H1 (cell line): Measurements from ENCODE around the gene PRCD. TPM values are rescaled to one million over a fixed set of nuclear protein-coding genes. Genes with fewer than 3 reads are reported as not detected.

Experiments used
- CTCF ChIA-PET: fragments of 300-600 bp; sonication (Branson Sonifier 250); formaldehyde crosslinking; loops from one replicate; lab custom pipeline; 2021; ENCODE audit not compliant: partially characterized antibody; lab: Charles Lee
- POLR2A ChIA-PET: fragments of 300-600 bp; sonication (Branson Sonifier 250); formaldehyde crosslinking; loops from one replicate; lab custom pipeline; 2021; ENCODE audit warnings: inconsistent platforms; ENCODE audit not compliant: partially characterized antibody; lab: Charles Lee
- DNase-seq, 2 experiments: peaks; one replicate each; pipeline versions ENCODE4 v3.0.0 to v3.0.0-alpha.2; 2010 to 2022; ENCODE audit warnings: low spot score in 2 of 2, low read depth in 1 of 2, mixed read lengths in 1 of 2
- FAIRE-seq: peaks from 2 replicates; lab custom pipeline; 2011; peaks lifted over from hg19 to GRCh38; lab: Jason Lieb, UNC
- H2AFZ ChIP-seq: 2 replicates; pipeline ENCODE4 v1.8.1; 2012; ENCODE audit warnings: low read length, inconsistent platforms
- H2AK5ac ChIP-seq: 2 replicates; pipeline ENCODE4 v1.6.1; 2013; ENCODE audit warnings: low read depth, low read length
- H2BK120ac ChIP-seq: replicated peaks from 2 replicates; pipeline ENCODE3; 2013; ENCODE audit warnings: low read depth, low read length, inconsistent platforms
- H2BK12ac ChIP-seq: 2 replicates; pipeline ENCODE4 v1.6.1; 2013; ENCODE audit warnings: low read depth, low read length
- H2BK15ac ChIP-seq: 2 replicates; pipeline ENCODE4 v1.6.1; 2013; ENCODE audit warnings: low read length
- H2BK20ac ChIP-seq: 2 replicates; pipeline ENCODE4 v1.6.1; 2013; ENCODE audit warnings: low read length
- H2BK5ac ChIP-seq: 2 replicates; pipeline ENCODE4 v1.6.1; 2013; ENCODE audit warnings: low read depth, low read length
- H3K14ac ChIP-seq: 2 replicates; pipeline ENCODE4 v1.6.1; 2013; ENCODE audit warnings: inconsistent platforms; ENCODE audit not compliant: insufficient read length
- H3K18ac ChIP-seq: 2 replicates; pipeline ENCODE4 v1.6.1; 2013; ENCODE audit warnings: low read length; ENCODE audit errors: extremely low read depth
- H3K23ac ChIP-seq: 2 replicates; pipeline ENCODE4 v1.6.1; 2013; ENCODE audit warnings: inconsistent platforms; ENCODE audit not compliant: insufficient read length
- H3K23me2 ChIP-seq: 2 replicates; pipeline ENCODE4 v1.6.1; 2013; ENCODE audit warnings: low read depth, low read length
- H3K27ac ChIP-seq: 2 replicates; pipeline ENCODE4 v1.6.1; 2011; ENCODE audit warnings: low read depth, low read length, inconsistent platforms
- H3K27me3 ChIP-seq, 4 experiments: replicated peaks in 1 of 4; 1 replicate in 1 of 4; 2 replicates in 3 of 4; pipeline versions ENCODE4 v1.6.1 to v1.8.1; 2011 to 2013; ENCODE audit warnings: low read length in 3 of 4, mild to moderate bottlenecking in 3 of 4, inconsistent platforms in 2 of 4, mixed read lengths in 2 of 4, moderate library complexity in 1 of 4; ENCODE audit not compliant: control insufficient read depth in 3 of 4, insufficient read depth in 3 of 4; ENCODE audit errors: extremely low read depth in 1 of 4
- H3K36me3 ChIP-seq, 4 experiments: 2 replicates each; pipeline versions ENCODE4 v1.6.1 to v1.8.1; 2011 to 2013; ENCODE audit warnings: mild to moderate bottlenecking in 4 of 4, low read length in 3 of 4, moderate library complexity in 2 of 4, control low read depth in 1 of 4, inconsistent platforms in 1 of 4; ENCODE audit not compliant: insufficient read depth in 4 of 4, control insufficient read depth in 2 of 4
- H3K4ac ChIP-seq: replicated peaks from 2 replicates; pipeline ENCODE3; 2013; ENCODE audit warnings: low read length, low read depth, mixed read lengths, inconsistent platforms; ENCODE audit not compliant: insufficient read length
- H3K4me1 ChIP-seq, 4 experiments: replicated peaks in 1 of 4; 1 replicate in 1 of 4; 2 replicates in 3 of 4; pipeline versions ENCODE4 v1.6.1 to v1.8.1; 2011 to 2013; ENCODE audit warnings: low read length in 3 of 4, inconsistent platforms in 2 of 4, mixed read lengths in 1 of 4; ENCODE audit not compliant: insufficient read depth in 4 of 4, control insufficient read depth in 3 of 4
- H3K4me2 ChIP-seq, 2 experiments: 2 replicates each; pipeline versions ENCODE4 v1.6.1 to v1.8.1; 2011 to 2013; ENCODE audit warnings: low read depth in 2 of 2, low read length in 2 of 2, control low read depth in 1 of 2, inconsistent platforms in 1 of 2, mild to moderate bottlenecking in 1 of 2; ENCODE audit not compliant: insufficient read depth in 1 of 2
- H3K4me3 ChIP-seq, 4 experiments: fragments of 200-600, 300-600 bp in 1 of 4; sonication (generic), shearing (Covaris generic), sonication (Bioruptor Twin) in 1 of 4; 2 replicates each; pipeline versions ENCODE4 v1.5.1 to v1.8.1; 2011 to 2016; ENCODE audit warnings: low read length in 4 of 4, low read depth in 3 of 4, control low read depth in 2 of 4, inconsistent platforms in 2 of 4, mild to moderate bottlenecking in 2 of 4, mixed read lengths in 1 of 4, moderate library complexity in 1 of 4; ENCODE audit not compliant: insufficient read depth in 2 of 4; ENCODE audit errors: extremely low read depth in 1 of 4
- H3K56ac ChIP-seq: replicated peaks from 2 replicates; pipeline ENCODE3; 2013; ENCODE audit warnings: low read depth, mild to moderate bottlenecking, mixed read lengths, low read length, inconsistent platforms; ENCODE audit not compliant: insufficient read length
- H3K79me1 ChIP-seq: 2 replicates; pipeline ENCODE4 v1.6.1; 2013; ENCODE audit warnings: low read depth, low read length, control low read depth
- H3K79me2 ChIP-seq, 2 experiments: 2 replicates each; pipeline versions ENCODE4 v1.6.1 to v1.8.1; 2012 to 2013; ENCODE audit warnings: low read length in 2 of 2, mild to moderate bottlenecking in 2 of 2, inconsistent platforms in 1 of 2; ENCODE audit not compliant: insufficient read depth in 2 of 2, control insufficient read depth in 1 of 2
- H3K9ac ChIP-seq, 4 experiments: replicated peaks in 1 of 4; 1 replicate in 1 of 4; 2 replicates in 3 of 4; pipeline versions ENCODE4 v1.6.1 to v1.8.1; 2011 to 2013; ENCODE audit warnings: low read depth in 3 of 4, low read length in 3 of 4, control low read depth in 2 of 4, mild to moderate bottlenecking in 2 of 4, moderate library complexity in 2 of 4, inconsistent platforms in 1 of 4; ENCODE audit errors: extremely low read depth in 1 of 4
- H3K9me3 ChIP-seq, 2 experiments: 2 replicates each; pipeline versions ENCODE4 v1.6.1 to v1.8.1; 2012 to 2013; ENCODE audit warnings: mild to moderate bottlenecking in 2 of 2, moderate library complexity in 2 of 2, control low read depth in 1 of 2, inconsistent platforms in 1 of 2, low read depth in 1 of 2, low read length in 1 of 2, mixed read lengths in 1 of 2; ENCODE audit not compliant: insufficient read depth in 2 of 2
- H4K20me1 ChIP-seq, 2 experiments: replicated peaks in 1 of 2; 2 replicates each; pipeline versions ENCODE3 to v1.8.1; 2011 to 2013; ENCODE audit warnings: inconsistent platforms in 2 of 2, low read length in 2 of 2, mild to moderate bottlenecking in 1 of 2; ENCODE audit not compliant: insufficient read depth in 2 of 2, control insufficient read depth in 1 of 2
- H4K5ac ChIP-seq: 2 replicates; pipeline ENCODE4 v1.6.1; 2013; ENCODE audit warnings: low read length, low read depth, mixed read lengths, inconsistent platforms; ENCODE audit not compliant: insufficient read length
- H4K8ac ChIP-seq: 2 replicates; pipeline ENCODE4 v1.8.0; 2013; ENCODE audit warnings: mild to moderate bottlenecking, moderate library complexity, low read length, inconsistent platforms; ENCODE audit not compliant: insufficient read depth; ENCODE audit errors: extremely low read depth
- H4K91ac ChIP-seq: replicated peaks from 2 replicates; pipeline ENCODE3; 2013; ENCODE audit warnings: low read length, mixed read lengths, inconsistent platforms; ENCODE audit not compliant: insufficient read length
- BCL11A ChIP-seq, 2 experiments: IDR thresholded peaks; one replicate each; pipeline ENCODE4 v1.6.1; 2011; ENCODE audit warnings: low read depth in 2 of 2, low read length in 2 of 2, mild to moderate bottlenecking in 2 of 2
- CBX5 ChIP-seq: fragments of 300-800, 300-1000 bp; sonication (generic); IDR thresholded peaks from 2 replicates; pipeline ENCODE4 v1.7.1; 2016; ENCODE audit warnings: antibody characterized with exemption, low read length, low read depth
- CEBPB ChIP-seq: IDR thresholded peaks from 2 replicates; pipeline ENCODE4 v1.6.1; 2012; ENCODE audit warnings: low read depth, low read length
- CREB1 ChIP-seq: IDR thresholded peaks from 2 replicates; pipeline ENCODE4 v1.6.1; 2012; ENCODE audit warnings: inconsistent platforms
- GABPA ChIP-seq: IDR thresholded peaks from 2 replicates; pipeline ENCODE4 v1.6.1; 2011; ENCODE audit warnings: mild to moderate bottlenecking, low read length, moderate library complexity, borderline replicate concordance; ENCODE audit not compliant: insufficient read depth
- POU5F1 ChIP-seq: IDR thresholded peaks from 2 replicates; pipeline ENCODE4 v1.6.1; 2011; ENCODE audit warnings: low read depth, mild to moderate bottlenecking, low read length, moderate library complexity
- RBBP5 ChIP-seq: IDR thresholded peaks from 2 replicates; pipeline ENCODE4 v1.7.1; 2012; ENCODE audit warnings: low read depth, mild to moderate bottlenecking, inconsistent platforms, low read length, moderate library complexity, borderline replicate concordance
- SIRT6 ChIP-seq: IDR thresholded peaks from one replicate; pipeline ENCODE4 v1.7.1; 2012; ENCODE audit warnings: low read length, inconsistent platforms
- SP1 ChIP-seq: IDR thresholded peaks from 2 replicates; pipeline ENCODE4 v1.6.1; 2011; ENCODE audit warnings: low read depth, low read length
- TAF1 ChIP-seq: IDR thresholded peaks from 2 replicates; pipeline ENCODE4 v1.6.1; 2011; ENCODE audit warnings: mild to moderate bottlenecking, low read depth, low read length
- ZNF274 ChIP-seq: IDR thresholded peaks from 2 replicates; pipeline ENCODE4 v1.7.0; 2012; ENCODE audit warnings: low read length, borderline replicate concordance; ENCODE audit errors: extremely low read depth
- WGBS, 2 experiments: shearing (Covaris generic) in 1 of 2; methylation state at CpG; one replicate each; pipeline versions ENCODE4 v1.1.6 to v1.1.7; 2013 to 2015; ENCODE audit warnings: low lambda C conversion rate in 2 of 2, mixed read lengths in 2 of 2, inconsistent platforms in 1 of 2, low coverage in 1 of 2, missing lambda C conversion rate in 1 of 2; ENCODE audit not compliant: insufficient replicate concordance in 2 of 2, insufficient coverage in 1 of 2, insufficient read length in 1 of 2; ENCODE audit errors: extremely low coverage in 1 of 2, missing lambda C conversion rate in 1 of 2; 5-methylcytosine and 5-hydroxymethylcytosine counted together
- polyA plus RNA-seq, 7 experiments: library from polyadenylated mRNA; depleted of rRNA in 3 of 7; stranded (reverse) in 5 of 7; unstranded in 2 of 7; fragments of >200 nt in 5 of 7; fragments of 200-250 nt in 2 of 7; gene quantifications; 1 replicate in 5 of 7; 2 replicates in 1 of 7; 4 replicates in 1 of 7; pipeline versions ENCODE4 v1.2.1 to v1.2.3, GENCODE V29; 2011 to 2013; ENCODE audit warnings: missing spikeins in 2 of 7, mixed read lengths in 2 of 7
- total RNA-seq: library from RNA; stranded (reverse); fragmentation: NEBNext Ultra II Directional; extraction: Animal tissue kit (Norgen Biotek cat#: 25700); gene quantifications from 2 replicates; pipeline ENCODE4 v1.2.1, GENCODE V29; 2021
- TF ChIP-seq, protein P1 (sequence below): IDR thresholded peaks from 2 replicates; pipeline ENCODE4 v1.6.1; 2011; ENCODE audit warnings: low read length, improper control_type of control experiment

Gene PRCD
- total and polyA plus RNA-seq, 2 of the 8 experiments (the other 6 are each of a cell fraction or from before 2014, with no cell fraction given), result 0.77 to 2.1 TPM

DNA sequence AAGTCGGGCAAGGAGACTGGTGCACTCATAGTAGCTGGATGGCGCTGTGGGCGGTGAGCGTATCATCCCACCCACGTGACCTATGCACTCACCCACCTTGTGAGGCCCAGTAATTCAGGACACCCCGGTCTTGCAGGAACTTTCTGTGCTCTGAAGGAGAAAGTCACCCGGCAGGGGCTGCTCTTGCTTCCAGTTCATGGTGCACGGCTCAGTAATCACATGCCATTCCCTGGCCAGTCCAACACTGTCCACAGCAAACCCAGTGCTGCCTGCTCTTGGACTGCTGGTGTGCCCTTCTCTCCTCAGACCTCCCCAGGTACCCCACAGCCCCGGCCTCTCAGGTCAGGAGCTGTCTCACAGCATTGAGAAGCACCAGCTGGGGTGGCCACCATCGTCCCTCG, 22.2 kb upstream of the PRCD start:
- no peak overlapping the region for H4K5ac ChIP-seq
- ChIA-PET CTCF (interaction anchor here (1.1 to 10.8 kb wide), 7 partner anchors 12 to 164 kb away, joined by 3 to 260 read pairs (median 4); partner anchors contain the start of genes CYGB, PRCD and RHBDF2), POLR2A (interaction anchor here (1.4 kb wide), 1 partner anchor 27 kb away, joined by 3 read pairs; no protein-coding TSS in a partner anchor)
- H3K4me1 ChIP-seq, result peaks cover 0 to 4% (median 0%) of the 10 kb centered on the region in 4 experiments; a peak in 3 of 7 replicates
- H2AK5ac ChIP-seq, result no peak overlapping the region
- H2BK15ac ChIP-seq, result no peak overlapping the region
- H3K14ac ChIP-seq, result no peak overlapping the region
- H3K9ac ChIP-seq, result no peak overlapping the region
- no peaks in the 10 kb centered on the region for H3K9me3 ChIP-seq
- no peak for DNase-seq
- no peak for TF ChIP-seq BCL11A (IDR thresholded peaks at IDR 0.05; ENCODE audit: low read depth in 2 of 2, low read length in 2 of 2)
- no peak for TF ChIP-seq POU5F1
- no peak for TF ChIP-seq CREB1
- TF ChIP-seq GABPA, result no peak
- TF ChIP-seq, protein P1, sequence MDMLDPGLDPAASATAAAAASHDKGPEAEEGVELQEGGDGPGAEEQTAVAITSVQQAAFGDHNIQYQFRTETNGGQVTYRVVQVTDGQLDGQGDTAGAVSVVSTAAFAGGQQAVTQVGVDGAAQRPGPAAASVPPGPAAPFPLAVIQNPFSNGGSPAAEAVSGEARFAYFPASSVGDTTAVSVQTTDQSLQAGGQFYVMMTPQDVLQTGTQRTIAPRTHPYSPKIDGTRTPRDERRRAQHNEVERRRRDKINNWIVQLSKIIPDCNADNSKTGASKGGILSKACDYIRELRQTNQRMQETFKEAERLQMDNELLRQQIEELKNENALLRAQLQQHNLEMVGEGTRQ, result no peak
- no peak for TF ChIP-seq CBX5
- TF ChIP-seq RBBP5, result no peak
- no peak for TF ChIP-seq SP1
- no peak for TF ChIP-seq TAF1
- TF ChIP-seq ZNF274, result no peak
- no peak for TF ChIP-seq SIRT6
- no peak for TF ChIP-seq CEBPB
- H3K23me2 ChIP-seq, result no peaks in the 10 kb centered on the region
- H2AFZ ChIP-seq, result no peak overlapping the region
- H3K56ac ChIP-seq, result no peak overlapping the region
- no peak overlapping the region for H3K27ac ChIP-seq
- no peak overlapping the region for H3K4me2 ChIP-seq
- no peak overlapping the region for H2BK120ac ChIP-seq
- no peak overlapping the region for H4K8ac ChIP-seq
- WGBS, 2 experiments, result 91% methylated on average over 10 of the region's 11 CpGs; no CpG with 5 or more reads in 1 of the 2 experiments
- H3K27me3 ChIP-seq, result no peaks in the 10 kb centered on the region; a peak in 1 of 7 replicates
- H4K91ac ChIP-seq, result no peak overlapping the region
- no peak overlapping the region for H3K4ac ChIP-seq
- no peak overlapping the region for H2BK12ac ChIP-seq
- H3K4me3 ChIP-seq, result no peak overlapping the region
- no peak for FAIRE-seq
- no peaks in the 10 kb centered on the region for H3K79me2 ChIP-seq
- H4K20me1 ChIP-seq, result peaks cover 0 to 1% of the 10 kb centered on the region in 2 experiments
- no peaks in the 10 kb centered on the region for H3K36me3 ChIP-seq
- no peak overlapping the region for H3K18ac ChIP-seq
- H3K23ac ChIP-seq, result no peak overlapping the region
- H2BK20ac ChIP-seq, result no peak overlapping the region
- no peaks in the 10 kb centered on the region for H3K79me1 ChIP-seq
- H2BK5ac ChIP-seq, result no peak overlapping the region
